ENCODE results near the gene NKX3-2. TPM values are rescaled to one million over a fixed set of nuclear protein-coding genes. Genes with fewer than 3 reads are reported as not detected.

NKX3-2 gene
- total RNA-seq, 1 donor from 2014 or later, result 1.3 TPM

- H3K27ac Mint-ChIP-seq, result no peak overlapping the region
- H3K4me1 Mint-ChIP-seq, result no peaks in the 10 kb centered on the region
- H3K9me3 Mint-ChIP-seq, result no peaks in the 10 kb centered on the region
- no peak for TF ChIP-seq CTCF (IDR thresholded peaks at IDR 0.05; ENCODE audit: unreplicated experiment)
- H3K4me3 Mint-ChIP-seq, result no peak overlapping the region
- H3K27me3 Mint-ChIP-seq (ENCODE audit: low read depth), result peaks cover 99% of the 10 kb centered on the region
- DNase-seq (ENCODE audit: low spot score in 2 of 2, unreplicated experiment in 2 of 2), result peak in 1 of 2 experiments; percentile 34
- H3K36me3 Mint-ChIP-seq, result no peaks in the 10 kb centered on the region
Measured at GRCh38 chr4:13529128-13529919, 15.0 kb downstream of the NKX3-2 start.

- Mint-ChIP-seq H3K27me3 (ENCODE audit: low read depth) (peaks cover 99% of the 10 kb centered on the region), H3K9me3 (no peaks in the 10 kb centered on the region), H3K36me3 (no peaks in the 10 kb centered on the region), H3K27ac (no peak overlapping the region), H3K4me1 (no peaks in the 10 kb centered on the region), H3K4me3 (no peak overlapping the region)
- DNase-seq (ENCODE audit: low spot score in 2 of 2, unreplicated experiment in 2 of 2), result no peak
- no peak for TF ChIP-seq CTCF (IDR thresholded peaks at IDR 0.05; ENCODE audit: unreplicated experiment)
Measured at GRCh38 chr4:13528821-13529127, 15.5 kb downstream of the NKX3-2 start.

GRCh38 chr4:13527981-13528820 is 16.1 kb downstream of the NKX3-2 start:
- Mint-ChIP-seq H3K36me3 (no peaks in the 10 kb centered on the region), H3K4me3 (no peak overlapping the region), H3K9me3 (no peaks in the 10 kb centered on the region), H3K27me3 (ENCODE audit: low read depth) (peaks cover 98% of the 10 kb centered on the region), H3K27ac (no peak overlapping the region), H3K4me1 (no peaks in the 10 kb centered on the region)
- TF ChIP-seq CTCF (IDR thresholded peaks at IDR 0.05; ENCODE audit: unreplicated experiment), result no peak
- DNase-seq (ENCODE audit: low spot score in 2 of 2, unreplicated experiment in 2 of 2), result peak in 1 of 2 experiments; percentile 37

GRCh38 chr4:13527192-13527980 is 16.9 kb downstream of the NKX3-2 start:
- Mint-ChIP-seq H3K36me3 (no peaks in the 10 kb centered on the region), H3K9me3 (no peaks in the 10 kb centered on the region), H3K4me1 (no peaks in the 10 kb centered on the region), H3K27ac (no peak overlapping the region), H3K4me3 (no peak overlapping the region), H3K27me3 (ENCODE audit: low read depth) (peaks cover 98% of the 10 kb centered on the region)
- no peak for TF ChIP-seq CTCF (IDR thresholded peaks at IDR 0.05; ENCODE audit: unreplicated experiment)
- peak in 1 of 2 experiments; percentile 36 for DNase-seq (ENCODE audit: low spot score in 2 of 2, unreplicated experiment in 2 of 2)

GRCh38 chr4:13526658-13527057 is 17.6 kb downstream of the NKX3-2 start:
- no peaks in the 10 kb centered on the region for H3K36me3 Mint-ChIP-seq
- no peaks in the 10 kb centered on the region for H3K4me1 Mint-ChIP-seq
- no peak for DNase-seq (ENCODE audit: low spot score in 2 of 2, unreplicated experiment in 2 of 2)
- TF ChIP-seq CTCF (IDR thresholded peaks at IDR 0.05; ENCODE audit: unreplicated experiment), result no peak
- H3K4me3 Mint-ChIP-seq, result no peak overlapping the region
- peaks cover 98% of the 10 kb centered on the region for H3K27me3 Mint-ChIP-seq (ENCODE audit: low read depth)
- no peak overlapping the region for H3K27ac Mint-ChIP-seq
- H3K9me3 Mint-ChIP-seq, result no peaks in the 10 kb centered on the region

Measured in mesothelial cell of epicardium (in vitro differentiated cells).